Measurements from ENCODE around the gene SLC6A20.

GRCh38 chr3:45842851-45843625 lies 46.7 kb upstream of the SLC6A20 start:
- no peak for TF ChIP-seq CTCF (IDR thresholded peaks at IDR 0.05)
- no peak for TF ChIP-seq POLR2A (IDR thresholded peaks at IDR 0.05)

Measured in Peyer's patch (tissue), 4 donors.